ENCODE results near the gene ADAMTS14. TPM values are rescaled to one million over a fixed set of nuclear protein-coding genes. Genes with fewer than 3 reads are reported as not detected.

The ADAMTS14 gene
- total RNA-seq, 1 experiment from 2014 or later, result 2.1 TPM

DNA sequence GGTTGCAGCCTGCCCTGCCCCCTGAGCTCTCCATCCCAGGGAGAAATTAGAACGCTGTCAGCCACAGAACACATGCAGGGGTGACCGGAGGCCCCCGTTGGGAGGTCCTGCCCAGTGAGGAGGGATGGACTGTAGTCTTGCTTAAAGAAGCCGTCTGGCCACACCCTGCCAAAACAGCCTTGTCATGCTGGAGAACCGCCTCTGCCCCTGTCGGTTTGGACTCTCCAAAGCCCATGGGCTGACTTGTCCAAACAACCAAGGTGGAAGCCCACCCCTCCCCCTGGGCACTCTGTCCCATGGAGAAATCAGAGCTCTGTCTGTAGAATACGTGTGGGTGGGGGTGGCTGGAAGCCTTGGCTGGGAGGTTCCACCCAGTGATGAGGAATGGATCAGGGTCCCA, 125.5 kb downstream of the ADAMTS14 start:
- CTCF ChIA-PET, result no interaction called here
- H3K27me3 Mint-ChIP-seq (ENCODE audit: low read depth), result peaks cover 7% of the 10 kb centered on the region; the same call in 1 of the 2 replicates
- no peak for DNase-seq (ENCODE audit: low spot score)
- no peaks in the 10 kb centered on the region for H3K36me3 Mint-ChIP-seq
- no peak overlapping the region for H3K27ac Mint-ChIP-seq
- no peak for ATAC-seq
- peaks cover 25% of the 10 kb centered on the region for H3K9me3 Mint-ChIP-seq
- TF ChIP-seq GRHL2 (CRISPR knock-in tag; IDR thresholded peaks at IDR 0.05; ENCODE audit: insufficient replicate concordance, severe bottlenecking), result no peak
- no peak for TF ChIP-seq ZNF138 (CRISPR knock-in tag; conservative IDR thresholded peaks at IDR 0.05)
- TF ChIP-seq, protein P1, sequence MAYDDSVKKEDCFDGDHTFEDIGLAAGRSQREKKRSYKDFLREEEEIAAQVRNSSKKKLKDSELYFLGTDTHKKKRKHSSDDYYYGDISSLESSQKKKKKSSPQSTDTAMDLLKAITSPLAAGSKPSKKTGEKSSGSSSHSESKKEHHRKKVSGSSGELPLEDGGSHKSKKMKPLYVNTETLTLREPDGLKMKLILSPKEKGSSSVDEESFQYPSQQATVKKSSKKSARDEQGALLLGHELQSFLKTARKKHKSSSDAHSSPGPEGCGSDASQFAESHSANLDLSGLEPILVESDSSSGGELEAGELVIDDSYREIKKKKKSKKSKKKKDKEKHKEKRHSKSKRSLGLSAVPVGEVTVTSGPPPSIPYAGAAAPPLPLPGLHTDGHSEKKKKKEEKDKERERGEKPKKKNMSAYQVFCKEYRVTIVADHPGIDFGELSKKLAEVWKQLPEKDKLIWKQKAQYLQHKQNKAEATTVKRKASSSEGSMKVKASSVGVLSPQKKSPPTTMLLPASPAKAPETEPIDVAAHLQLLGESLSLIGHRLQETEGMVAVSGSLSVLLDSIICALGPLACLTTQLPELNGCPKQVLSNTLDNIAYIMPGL (CRISPR knock-in tag; IDR thresholded peaks at IDR 0.05), result no peak
- no peak for TF ChIP-seq RORB (CRISPR knock-in tag; IDR thresholded peaks at IDR 0.05)
- no peak for TF ChIP-seq GTF2I (CRISPR knock-in tag; conservative IDR thresholded peaks at IDR 0.05)
- TF ChIP-seq CREB1 (CRISPR knock-in tag; IDR thresholded peaks at IDR 0.05), result no peak
- H3K4me1 Mint-ChIP-seq, result no peaks in the 10 kb centered on the region
- POLR2A ChIA-PET, result interaction anchor here (1.1 kb wide), 1 partner anchor 8 kb away, joined by 3 read pairs; no protein-coding TSS in a partner anchor
- H3K4me3 Mint-ChIP-seq, result no peak overlapping the region

DNA sequence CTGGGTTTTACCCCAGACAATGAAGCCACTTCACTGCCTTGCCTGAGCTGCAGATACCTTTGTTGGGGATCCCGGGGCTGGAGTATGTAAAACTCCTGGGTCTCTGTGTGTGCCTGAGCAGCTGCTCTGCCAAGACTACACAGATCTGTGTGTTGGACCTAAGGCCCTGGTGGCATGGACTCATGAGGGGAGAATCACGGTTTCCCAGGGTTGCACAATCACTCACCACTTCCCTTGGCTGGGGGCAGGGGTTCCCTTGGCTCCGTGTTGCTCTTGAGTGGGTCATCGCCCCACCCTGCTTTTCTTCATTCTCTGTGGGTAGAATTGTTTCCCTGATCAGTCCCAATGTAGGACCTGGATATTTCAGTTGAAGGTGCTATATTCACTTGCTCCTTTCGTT, 126.8 kb downstream of the ADAMTS14 start:
- ChIA-PET POLR2A (no interaction called here), CTCF (no interaction called here)
- peaks cover 30% of the 10 kb centered on the region for H3K9me3 Mint-ChIP-seq
- no peak for TF ChIP-seq ESRRA (CRISPR knock-in tag; IDR thresholded peaks at IDR 0.05; ENCODE audit: borderline replicate concordance)
- no peak for TF ChIP-seq NR1H2 (CRISPR knock-in tag; IDR thresholded peaks at IDR 0.05)
- TF ChIP-seq ZBTB21 (CRISPR knock-in tag; IDR thresholded peaks at IDR 0.05; ENCODE audit: borderline replicate concordance), result no peak
- TF ChIP-seq GRHL2 (CRISPR knock-in tag; IDR thresholded peaks at IDR 0.05; ENCODE audit: insufficient replicate concordance, severe bottlenecking), result no peak
- TF ChIP-seq OVOL2 (CRISPR knock-in tag; IDR thresholded peaks at IDR 0.05; ENCODE audit: borderline replicate concordance), result no peak
- TF ChIP-seq SOX15 (CRISPR knock-in tag; IDR thresholded peaks at IDR 0.05), result no peak
- no peak for TF ChIP-seq TP53 (CRISPR knock-in tag; IDR thresholded peaks at IDR 0.05)
- TF ChIP-seq ZNF423 (CRISPR knock-in tag; IDR thresholded peaks at IDR 0.05), result no peak
- TF ChIP-seq, protein P2, sequence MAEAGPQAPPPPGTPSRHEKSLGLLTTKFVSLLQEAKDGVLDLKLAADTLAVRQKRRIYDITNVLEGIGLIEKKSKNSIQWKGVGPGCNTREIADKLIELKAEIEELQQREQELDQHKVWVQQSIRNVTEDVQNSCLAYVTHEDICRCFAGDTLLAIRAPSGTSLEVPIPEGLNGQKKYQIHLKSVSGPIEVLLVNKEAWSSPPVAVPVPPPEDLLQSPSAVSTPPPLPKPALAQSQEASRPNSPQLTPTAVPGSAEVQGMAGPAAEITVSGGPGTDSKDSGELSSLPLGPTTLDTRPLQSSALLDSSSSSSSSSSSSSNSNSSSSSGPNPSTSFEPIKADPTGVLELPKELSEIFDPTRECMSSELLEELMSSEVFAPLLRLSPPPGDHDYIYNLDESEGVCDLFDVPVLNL (CRISPR knock-in tag; IDR thresholded peaks at IDR 0.05; ENCODE audit: borderline replicate concordance, low read depth), result no peak
- TF ChIP-seq, protein P3, sequence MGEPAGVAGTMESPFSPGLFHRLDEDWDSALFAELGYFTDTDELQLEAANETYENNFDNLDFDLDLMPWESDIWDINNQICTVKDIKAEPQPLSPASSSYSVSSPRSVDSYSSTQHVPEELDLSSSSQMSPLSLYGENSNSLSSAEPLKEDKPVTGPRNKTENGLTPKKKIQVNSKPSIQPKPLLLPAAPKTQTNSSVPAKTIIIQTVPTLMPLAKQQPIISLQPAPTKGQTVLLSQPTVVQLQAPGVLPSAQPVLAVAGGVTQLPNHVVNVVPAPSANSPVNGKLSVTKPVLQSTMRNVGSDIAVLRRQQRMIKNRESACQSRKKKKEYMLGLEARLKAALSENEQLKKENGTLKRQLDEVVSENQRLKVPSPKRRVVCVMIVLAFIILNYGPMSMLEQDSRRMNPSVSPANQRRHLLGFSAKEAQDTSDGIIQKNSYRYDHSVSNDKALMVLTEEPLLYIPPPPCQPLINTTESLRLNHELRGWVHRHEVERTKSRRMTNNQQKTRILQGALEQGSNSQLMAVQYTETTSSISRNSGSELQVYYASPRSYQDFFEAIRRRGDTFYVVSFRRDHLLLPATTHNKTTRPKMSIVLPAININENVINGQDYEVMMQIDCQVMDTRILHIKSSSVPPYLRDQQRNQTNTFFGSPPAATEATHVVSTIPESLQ (CRISPR knock-in tag; IDR thresholded peaks at IDR 0.05), result no peak
- TF ChIP-seq, protein P4, sequence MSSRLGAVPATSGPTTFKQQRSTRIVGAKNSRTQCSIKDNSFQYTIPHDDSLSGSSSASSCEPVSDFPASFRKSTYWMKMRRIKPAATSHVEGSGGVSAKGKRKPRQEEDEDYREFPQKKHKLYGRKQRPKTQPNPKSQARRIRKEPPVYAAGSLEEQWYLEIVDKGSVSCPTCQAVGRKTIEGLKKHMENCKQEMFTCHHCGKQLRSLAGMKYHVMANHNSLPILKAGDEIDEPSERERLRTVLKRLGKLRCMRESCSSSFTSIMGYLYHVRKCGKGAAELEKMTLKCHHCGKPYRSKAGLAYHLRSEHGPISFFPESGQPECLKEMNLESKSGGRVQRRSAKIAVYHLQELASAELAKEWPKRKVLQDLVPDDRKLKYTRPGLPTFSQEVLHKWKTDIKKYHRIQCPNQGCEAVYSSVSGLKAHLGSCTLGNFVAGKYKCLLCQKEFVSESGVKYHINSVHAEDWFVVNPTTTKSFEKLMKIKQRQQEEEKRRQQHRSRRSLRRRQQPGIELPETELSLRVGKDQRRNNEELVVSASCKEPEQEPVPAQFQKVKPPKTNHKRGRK (CRISPR knock-in tag; IDR thresholded peaks at IDR 0.05; ENCODE audit: borderline replicate concordance), result no peak
- H3K36me3 Mint-ChIP-seq, result no peaks in the 10 kb centered on the region
- peaks cover 7% of the 10 kb centered on the region; the same call in 1 of the 2 replicates for H3K27me3 Mint-ChIP-seq (ENCODE audit: low read depth)
- no peak for DNase-seq (ENCODE audit: low spot score)
- no peak overlapping the region for H3K27ac Mint-ChIP-seq
- no peak overlapping the region for H3K4me3 Mint-ChIP-seq
- H3K4me1 Mint-ChIP-seq, result no peaks in the 10 kb centered on the region
- no peak for ATAC-seq

DNA sequence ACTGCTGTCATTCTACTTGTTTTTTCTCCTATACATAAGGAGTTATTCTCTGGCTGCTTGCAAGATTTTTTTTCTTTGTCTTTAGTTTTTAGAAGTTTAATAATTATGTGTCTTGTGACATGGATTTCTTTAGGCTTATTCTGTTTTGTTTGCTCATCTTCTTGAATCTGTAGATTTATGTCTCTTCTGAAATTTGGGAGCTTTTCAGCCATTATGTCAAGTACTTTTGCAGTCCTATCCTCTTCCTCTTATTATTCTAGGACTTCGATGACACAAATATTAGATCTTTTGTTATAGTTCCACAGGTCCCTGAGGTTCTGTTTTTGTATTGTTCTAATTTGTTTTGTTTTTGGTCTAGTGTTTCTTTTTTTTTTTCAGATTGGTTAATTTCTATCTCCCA, 129.5 kb downstream of the ADAMTS14 start:
- H3K4me3 Mint-ChIP-seq, result no peak overlapping the region
- H3K36me3 Mint-ChIP-seq, result no peaks in the 10 kb centered on the region
- ChIA-PET CTCF (no interaction called here), POLR2A (no interaction called here)
- H3K9me3 Mint-ChIP-seq, result peaks cover 30% of the 10 kb centered on the region
- H3K27ac Mint-ChIP-seq, result no peak overlapping the region
- H3K4me1 Mint-ChIP-seq, result peaks cover 1% of the 10 kb centered on the region
- no peak for ATAC-seq
- DNase-seq (ENCODE audit: low spot score), result no peak
- H3K27me3 Mint-ChIP-seq (ENCODE audit: low read depth), result peaks cover 7% of the 10 kb centered on the region
- TF ChIP-seq ZNF232 (CRISPR knock-in tag; IDR thresholded peaks at IDR 0.05) (no peak), ZNF138 (CRISPR knock-in tag; conservative IDR thresholded peaks at IDR 0.05) (no peak), CBFB (CRISPR knock-in tag; IDR thresholded peaks at IDR 0.05; ENCODE audit: low read depth) (no peak), RORB (CRISPR knock-in tag; IDR thresholded peaks at IDR 0.05) (no peak), ELF4 (CRISPR knock-in tag; IDR thresholded peaks at IDR 0.05; ENCODE audit: low read depth) (no peak), MXD4 (CRISPR knock-in tag; IDR thresholded peaks at IDR 0.05; ENCODE audit: borderline replicate concordance) (no peak), ZNF423 (CRISPR knock-in tag; IDR thresholded peaks at IDR 0.05) (no peak), GABPB1 (CRISPR knock-in tag; IDR thresholded peaks at IDR 0.05) (no peak)
- TF ChIP-seq, protein P3 (CRISPR knock-in tag; IDR thresholded peaks at IDR 0.05), result no peak
- TF ChIP-seq, protein P5, sequence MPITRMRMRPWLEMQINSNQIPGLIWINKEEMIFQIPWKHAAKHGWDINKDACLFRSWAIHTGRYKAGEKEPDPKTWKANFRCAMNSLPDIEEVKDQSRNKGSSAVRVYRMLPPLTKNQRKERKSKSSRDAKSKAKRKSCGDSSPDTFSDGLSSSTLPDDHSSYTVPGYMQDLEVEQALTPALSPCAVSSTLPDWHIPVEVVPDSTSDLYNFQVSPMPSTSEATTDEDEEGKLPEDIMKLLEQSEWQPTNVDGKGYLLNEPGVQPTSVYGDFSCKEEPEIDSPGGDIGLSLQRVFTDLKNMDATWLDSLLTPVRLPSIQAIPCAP (CRISPR knock-in tag; IDR thresholded peaks at IDR 0.05), result no peak
- TF ChIP-seq, protein P6, sequence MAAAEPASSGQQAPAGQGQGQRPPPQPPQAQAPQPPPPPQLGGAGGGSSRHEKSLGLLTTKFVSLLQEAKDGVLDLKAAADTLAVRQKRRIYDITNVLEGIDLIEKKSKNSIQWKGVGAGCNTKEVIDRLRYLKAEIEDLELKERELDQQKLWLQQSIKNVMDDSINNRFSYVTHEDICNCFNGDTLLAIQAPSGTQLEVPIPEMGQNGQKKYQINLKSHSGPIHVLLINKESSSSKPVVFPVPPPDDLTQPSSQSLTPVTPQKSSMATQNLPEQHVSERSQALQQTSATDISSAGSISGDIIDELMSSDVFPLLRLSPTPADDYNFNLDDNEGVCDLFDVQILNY (CRISPR knock-in tag; IDR thresholded peaks at IDR 0.05), result no peak

Measured in WTC11 (cell line).